HG03196 (cell line): Measurements from ENCODE around the gene MRPS31.
"Not testable (repeated sequence)": the region's sequence is repeated elsewhere in the genome, so short reads cannot be mapped to it uniquely, and the experiment has no call there.

ENCODE experiments used
- ATAC-seq: cut with Tn5 transposase; IDR thresholded peaks from one replicate; pipeline ENCODE4 v1.9.1; 2021; ENCODE audit not compliant: unreplicated experiment

The MRPS31 gene

GRCh38 chr13:40789275-40790153 lies 18.5 kb upstream of the MRPS31 start, which contains the start of gene SLC25A15:
TSS of gene SLC25A15 (plus strand) at chr13:40789611. CDS start at chr13:40793227, 3,616 bp downstream.
- peak; percentile 80 for ATAC-seq

GRCh38 chr13:40788540-40789274 lies 17.7 kb upstream of the MRPS31 start:
- not testable (repeated sequence) for ATAC-seq

GRCh38 chr13:40787062-40787461 lies 16.1 kb upstream of the MRPS31 start:
- ATAC-seq = no peak

GRCh38 chr13:40786568-40786996 lies 15.6 kb upstream of the MRPS31 start:
- no peak for ATAC-seq

GRCh38 chr13:40784540-40784939 lies 13.6 kb upstream of the MRPS31 start:
- ATAC-seq = no peak

- ATAC-seq = not testable (repeated sequence)
Observed at GRCh38 chr13:40782971-40783370, 12.0 kb upstream of the MRPS31 start.

GRCh38 chr13:40781717-40782116 lies 10.7 kb upstream of the MRPS31 start:
- ATAC-seq = no peak

- no peak for ATAC-seq
Observed at GRCh38 chr13:40780822-40781401, 9.9 kb upstream of the MRPS31 start.

- ATAC-seq = no peak
Observed at GRCh38 chr13:40779796-40780285, 8.9 kb upstream of the MRPS31 start.

GRCh38 chr13:40779049-40779448 lies 8.1 kb upstream of the MRPS31 start:
- ATAC-seq = no peak

- ATAC-seq = no peak
Observed at GRCh38 chr13:40777809-40778175, 6.8 kb upstream of the MRPS31 start.

- ATAC-seq = peak; percentile 77
Observed at GRCh38 chr13:40777166-40777808, 6.3 kb upstream of the MRPS31 start.

GRCh38 chr13:40776681-40777165 lies 5.7 kb upstream of the MRPS31 start:
- peak; percentile 43 for ATAC-seq

GRCh38 chr13:40776232-40776631 lies 5.2 kb upstream of the MRPS31 start:
- no peak for ATAC-seq

GRCh38 chr13:40774672-40775071 lies 3.7 kb upstream of the MRPS31 start:
- no peak for ATAC-seq

GRCh38 chr13:40772765-40773473 lies 1.9 kb upstream of the MRPS31 start:
- no peak for ATAC-seq

GRCh38 chr13:40770609-40770933 lies 419 bp downstream of the MRPS31 start:
- no peak for ATAC-seq

- ATAC-seq = no peak
Observed at GRCh38 chr13:40769970-40770369, 1.0 kb downstream of the MRPS31 start.

GRCh38 chr13:40765602-40766001 lies 5.4 kb downstream of the MRPS31 start:
- no peak for ATAC-seq
